K562 (cell line): ENCODE measurements around the gene COBLL1. TPM values are rescaled to one million over a fixed set of nuclear protein-coding genes. Genes with fewer than 3 reads are reported as not detected.

ENCODE experiments used
- ATAC-seq: fragments of 200-7000 bp; cut with Tn5 transposase; 3 replicates; pipeline ENCODE4 v1.9.1; 2020; ENCODE audit warnings: moderate library complexity
- BruUV-seq: library from RNA; stranded (reverse); fragments of 400-500 nt; replicated peaks from 2 replicates; lab custom pipeline; 2021; lab: Mats Ljungman, UMichigan
- CTCF ChIA-PET: fragments of 300-600 bp; formaldehyde crosslinking; extraction: SDS; loops from one replicate; lab custom pipeline; 2021; ENCODE audit warnings: low intra/inter-chr PET ratio; lab: Yijun Ruan, JAX
- POLR2A ChIA-PET: fragments of 300-600, 350-650 bp; sonication (Branson Sonifier 250); formaldehyde crosslinking; extraction: SDS; loops from one replicate; lab custom pipeline; 2021; ENCODE audit warnings: antibody characterized with exemption, inconsistent platforms; lab: Yijun Ruan, JAX
- DNase-seq, 4 experiments: peaks; one replicate each; pipeline versions ENCODE4 v3.0.0 to v3.0.0-alpha.2; 2011 to 2018; ENCODE audit warnings: low spot score in 3 of 4, mixed read lengths in 3 of 4; ENCODE audit errors: extremely low read depth in 1 of 4
- FAIRE-seq: peaks from 2 replicates; lab custom pipeline; 2011; peaks lifted over from hg19 to GRCh38; lab: Jason Lieb, UNC
- H2AFZ ChIP-seq: 2 replicates; pipeline ENCODE4 v1.6.0; 2011; ENCODE audit warnings: low read depth, low read length, control low read depth, inconsistent platforms
- H3K27ac ChIP-seq: fragments of 200-600 bp; 3 replicates; pipeline ENCODE4 v1.8.0; 2011; ENCODE audit warnings: low read depth, mild to moderate bottlenecking, control low read depth, inconsistent platforms, low read length, moderate library complexity, mixed read lengths; ENCODE audit errors: extremely low read depth
- H3K27me3 ChIP-seq, 2 experiments: fragments of 300-600 bp in 1 of 2; 2 replicates in 1 of 2; 3 replicates in 1 of 2; pipeline versions ENCODE4 v1.6.0 to v1.8.0; 2011; ENCODE audit warnings: inconsistent platforms in 2 of 2, low read length in 2 of 2, mild to moderate bottlenecking in 1 of 2, mixed read lengths in 1 of 2, moderate library complexity in 1 of 2; ENCODE audit not compliant: control insufficient read depth in 2 of 2, insufficient read depth in 2 of 2
- H3K36me3 ChIP-seq: fragments of 300-600 bp; 3 replicates; pipeline ENCODE4 v1.8.0; 2011; ENCODE audit warnings: mild to moderate bottlenecking, low read length, inconsistent platforms; ENCODE audit not compliant: control insufficient read depth, insufficient read depth
- H3K4me1 ChIP-seq, 2 experiments: fragments of 200-600 bp in 1 of 2; replicated peaks in 1 of 2; 2 replicates in 1 of 2; 3 replicates in 1 of 2; pipeline versions ENCODE4 v1.5.1 to v1.8.0; 2011; ENCODE audit warnings: inconsistent platforms in 2 of 2, low read length in 2 of 2, mild to moderate bottlenecking in 1 of 2, mixed read lengths in 1 of 2, moderate library complexity in 1 of 2; ENCODE audit not compliant: control insufficient read depth in 2 of 2, insufficient read depth in 2 of 2
- H3K4me2 ChIP-seq: 2 replicates; pipeline ENCODE4 v1.6.1; 2011; ENCODE audit warnings: low read length, control low read depth, inconsistent platforms, mixed read lengths; ENCODE audit not compliant: insufficient read depth
- H3K4me3 ChIP-seq: fragments of 200-600 bp; sonication (generic), shearing (Covaris generic); 2 replicates; pipeline ENCODE4 v1.5.1; 2016; ENCODE audit warnings: control low read depth, inconsistent platforms
- H3K79me2 ChIP-seq: fragments of 200-600 bp; 3 replicates; pipeline ENCODE4 v1.8.0; 2011; ENCODE audit warnings: low read length, inconsistent platforms; ENCODE audit not compliant: control insufficient read depth, insufficient read depth
- H3K9ac ChIP-seq, 2 experiments: 2 replicates each; pipeline versions ENCODE4 v1.6.0 to v1.6.1; 2011; ENCODE audit warnings: low read depth in 2 of 2, low read length in 2 of 2, control low read depth in 1 of 2, inconsistent platforms in 1 of 2, mild to moderate bottlenecking in 1 of 2, mixed read lengths in 1 of 2; ENCODE audit not compliant: insufficient read depth in 1 of 2
- H3K9me1 ChIP-seq: one replicate; pipeline ENCODE4 v1.6.0; 2011; ENCODE audit warnings: inconsistent platforms, mild to moderate bottlenecking, low read length, moderate library complexity; ENCODE audit not compliant: control insufficient read depth, insufficient read depth
- H3K9me3 ChIP-seq: replicated peaks from 2 replicates; pipeline ENCODE4 v1.5.1; 2011; ENCODE audit warnings: low read depth, low read length, inconsistent platforms; ENCODE audit not compliant: control insufficient read depth, insufficient read depth
- H4K20me1 ChIP-seq: replicated peaks from 2 replicates; pipeline ENCODE4 v1.6.1; 2011; ENCODE audit warnings: low read length, inconsistent platforms, mixed read lengths; ENCODE audit not compliant: control insufficient read depth, insufficient read depth
- CBFA2T2 ChIP-seq: fragments of 450-650 bp; conservative IDR thresholded peaks from 2 replicates; pipeline ENCODE4 v1.6.1; 2017; ENCODE audit warnings: mild to moderate bottlenecking
- FOXJ3 ChIP-seq: sonication (generic); formaldehyde crosslinking; IDR thresholded peaks from 2 replicates; pipeline ENCODE4 v1.4.0; 2020; ENCODE audit warnings: mild to moderate bottlenecking, missing genetic modification reagents
- IFI16 ChIP-seq: fragments of 250-450 bp; sonication (Bioruptor Pico); IDR thresholded peaks from 2 replicates; pipeline ENCODE4 v2.1.2; 2022; ENCODE audit warnings: mild to moderate bottlenecking, inconsistent platforms
- NFATC3 ChIP-seq: fragments of 450-650 bp; IDR thresholded peaks from 2 replicates; pipeline ENCODE4 v1.6.1; 2017; ENCODE audit warnings: mild to moderate bottlenecking
- NKRF ChIP-seq: fragments of 450-650 bp; IDR thresholded peaks from 2 replicates; pipeline ENCODE4 v1.6.1; 2016; ENCODE audit warnings: borderline replicate concordance
- POLR2AphosphoS2 ChIP-seq: IDR thresholded peaks from 2 replicates; pipeline ENCODE4 v1.6.1; 2012; ENCODE audit warnings: low read length, improper control_type of control experiment
- RAD21 ChIP-seq, 2 experiments: fragments of 250-450 bp in 1 of 2; fragments of 450-650 bp in 1 of 2; sonication (Bioruptor Pico) in 1 of 2; formaldehyde crosslinking in 1 of 2; IDR thresholded peaks in 1 of 2; conservative IDR thresholded peaks in 1 of 2; 2 replicates each; pipeline versions ENCODE4 v1.4.0 to v1.8.0; 2020 to 2022; ENCODE audit warnings: mild to moderate bottlenecking in 2 of 2, moderate library complexity in 1 of 2
- TAL1 ChIP-seq: fragments of 450-650 bp; IDR thresholded peaks from 2 replicates; pipeline ENCODE4 v1.6.1; 2016; ENCODE audit warnings: mild to moderate bottlenecking
- ZNF217 ChIP-seq: sonication (generic); formaldehyde crosslinking; IDR thresholded peaks from 2 replicates; pipeline ENCODE4 v1.8.0; 2022; ENCODE audit warnings: mild to moderate bottlenecking, missing genetic modification reagents
- ZNF518B ChIP-seq: fragments of 250-450 bp; sonication (Bioruptor Pico); IDR thresholded peaks from 2 replicates; pipeline ENCODE4 v1.5.0; 2021; ENCODE audit warnings: mild to moderate bottlenecking, moderate library complexity
- ZNF584 ChIP-seq: fragments of 200-800 bp; sonication (Bioruptor generic); IDR thresholded peaks from 2 replicates; pipeline ENCODE4 v1.6.1; 2016; ENCODE audit warnings: low read depth, mild to moderate bottlenecking, missing genetic modification characterization, missing compliant biosample characterization
- WGBS: fragments of 100-300 bp; shearing (Covaris generic); methylation state at CpG from one replicate; pipeline ENCODE4 v1.1.6; 2016; ENCODE audit warnings: low coverage, mixed read lengths; ENCODE audit not compliant: insufficient coverage; ENCODE audit errors: missing lambda C conversion rate; 5-methylcytosine and 5-hydroxymethylcytosine counted together
- in situ Hi-C: fragments of 300-500 bp; cut with MboI; formaldehyde crosslinking; loops from 4 replicates; pipeline ENCODE4 v1.15.0; 2018; ENCODE audit warnings: inconsistent platforms, mixed read lengths
- intact Hi-C: fragments of 100-400 bp; cut with micrococcal nuclease; formaldehyde crosslinking; loops from 2 replicates; pipeline ENCODE4 v1.14.2; 2022
- polyA plus RNA-seq, 8 experiments: library from polyadenylated mRNA; depleted of rRNA in 4 of 8; stranded (reverse) in 5 of 8; unstranded in 3 of 8; fragments of >200 nt; fragmentation: Nextera tagmentation in 2 of 8; fragmentation: Illumina TruSeq in 1 of 8; extraction: Ambion mirVana in 2 of 8; extraction: Trizol in 1 of 8; gene quantifications; 2 replicates each; pipeline versions ENCODE4 v1.2.1 to v1.2.3, GENCODE V29; 2011 to 2014; ENCODE audit warnings: inconsistent platforms in 1 of 8, missing spikeins in 1 of 8
- total RNA-seq, 7 experiments: library from RNA; depleted of rRNA in 6 of 7; stranded (reverse); fragments of >200 nt in 6 of 7; fragmentation: Illumina TruSeq in 2 of 7; extraction: Trizol in 2 of 7; gene quantifications; 2 replicates each; pipeline versions ENCODE4 v1.2.1 to v1.2.3, GENCODE V29; 2011 to 2021; ENCODE audit warnings: low replicate concordance in 1 of 7
- TF ChIP-seq, protein P1 (sequence below), 2 experiments: fragments of 450-650 bp in 1 of 2; sonication (generic) in 1 of 2; formaldehyde crosslinking in 1 of 2; IDR thresholded peaks in 1 of 2; conservative IDR thresholded peaks in 1 of 2; 2 replicates each; pipeline versions ENCODE4 v1.6.1 to v1.8.1; 2016 to 2023; ENCODE audit warnings: mild to moderate bottlenecking in 2 of 2, moderate library complexity in 2 of 2, inconsistent platforms in 1 of 2, missing genetic modification reagents in 1 of 2
- TF ChIP-seq, protein P2 (sequence below): fragments of 250-450 bp; sonication (Bioruptor Pico); IDR thresholded peaks from 2 replicates; pipeline ENCODE4 v1.4.0; 2020; ENCODE audit warnings: mild to moderate bottlenecking, moderate library complexity

Gene COBLL1
- total and polyA plus RNA-seq, 9 of the 15 experiments (the other 6 are each of a cell fraction or from before 2014, with no cell fraction given), result 0.07 to 1.6 (median 0.71) TPM

GRCh38 chr2:164725542-164725941 lies 116.1 kb downstream of the COBLL1 start:
- H3K9ac ChIP-seq, result no peak overlapping the region
- H4K20me1 ChIP-seq, result no peaks in the 10 kb centered on the region
- H3K27me3 ChIP-seq, result no peaks in the 10 kb centered on the region
- BruUV-seq, result no TSS peak
- H3K4me3 ChIP-seq, result no peak overlapping the region
- POLR2A ChIA-PET, result no interaction called here
- 6% methylated on average over 3 of the region's 3 CpGs for WGBS
- no peaks in the 10 kb centered on the region for H3K9me1 ChIP-seq
- H2AFZ ChIP-seq, result no peak overlapping the region
- H3K9me3 ChIP-seq, result no peaks in the 10 kb centered on the region
- FAIRE-seq (no peak), DNase-seq (no peak), ATAC-seq (no peak)
- no peak overlapping the region for H3K27ac ChIP-seq
- in situ Hi-C loops, result no loop called here
- H3K79me2 ChIP-seq, result no peaks in the 10 kb centered on the region
- intact Hi-C loops, result no loop called here
- H3K4me1 ChIP-seq, result no peaks in the 10 kb centered on the region
- CTCF ChIA-PET, result no interaction called here
- no peaks in the 10 kb centered on the region for H3K36me3 ChIP-seq
- no peak overlapping the region for H3K4me2 ChIP-seq
- TF ChIP-seq, protein P1, sequence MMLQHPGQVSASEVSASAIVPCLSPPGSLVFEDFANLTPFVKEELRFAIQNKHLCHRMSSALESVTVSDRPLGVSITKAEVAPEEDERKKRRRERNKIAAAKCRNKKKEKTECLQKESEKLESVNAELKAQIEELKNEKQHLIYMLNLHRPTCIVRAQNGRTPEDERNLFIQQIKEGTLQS (IDR thresholded peaks at IDR 0.05), result no peak
- TF ChIP-seq, protein P1 (CRISPR knock-in tag; conservative IDR thresholded peaks at IDR 0.05), result no peak
- TF ChIP-seq NFATC3 (no peak), POLR2AphosphoS2 (no peak), NKRF (no peak), TAL1 (no peak), ZNF217 (CRISPR knock-in tag) (no peak), CBFA2T2 (no peak), ZNF518B (CRISPR knock-in tag) (no peak), IFI16 (CRISPR knock-in tag) (no peak), FOXJ3 (CRISPR knock-in tag) (no peak), RAD21 (CRISPR knock-in tag; conservative IDR thresholded peaks at IDR 0.05 in 1 of 2, IDR thresholded peaks at IDR 0.05 in 1 of 2) (no peak), ZNF584 (CRISPR knock-in tag) (no peak)
- TF ChIP-seq, protein P2, sequence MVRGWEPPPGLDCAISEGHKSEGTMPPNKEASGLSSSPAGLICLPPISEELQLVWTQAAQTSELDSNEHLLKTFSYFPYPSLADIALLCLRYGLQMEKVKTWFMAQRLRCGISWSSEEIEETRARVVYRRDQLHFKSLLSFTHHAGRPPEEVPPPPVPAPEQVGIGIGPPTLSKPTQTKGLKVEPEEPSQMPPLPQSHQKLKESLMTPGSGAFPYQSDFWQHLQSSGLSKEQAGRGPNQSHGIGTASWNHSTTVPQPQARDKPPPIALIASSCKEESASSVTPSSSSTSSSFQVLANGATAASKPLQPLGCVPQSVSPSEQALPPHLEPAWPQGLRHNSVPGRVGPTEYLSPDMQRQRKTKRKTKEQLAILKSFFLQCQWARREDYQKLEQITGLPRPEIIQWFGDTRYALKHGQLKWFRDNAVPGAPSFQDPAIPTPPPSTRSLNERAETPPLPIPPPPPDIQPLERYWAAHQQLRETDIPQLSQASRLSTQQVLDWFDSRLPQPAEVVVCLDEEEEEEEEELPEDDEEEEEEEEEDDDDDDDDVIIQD (CRISPR knock-in tag), result no peak
